ENCODE measurements around the gene MRPS12. TPM values are rescaled to one million over a fixed set of nuclear protein-coding genes. Genes with fewer than 3 reads are reported as not detected.

The MRPS12 gene
- total and polyA plus RNA-seq, 2 of the 13 experiments (the other 11 are each of a cell fraction or from before 2014, with no cell fraction given) = 27.5 to 54.8 TPM

GRCh38 chr19:38941979-38942378 lies 11.2 kb downstream of the MRPS12 start:
- Histone ChIP-seq H3K27me3 (ENCODE audit: control insufficient read depth in 1 of 2, insufficient read depth in 2 of 2, low read length in 2 of 2) (no peaks in the 10 kb centered on the region), H2AFZ (ENCODE audit: low read length) (no peak overlapping the region), H3K9me3 (ENCODE audit: low read length) (no peaks in the 10 kb centered on the region), H3K79me2 (ENCODE audit: insufficient read depth, low read length) (no peaks in the 10 kb centered on the region), H3K27ac (ENCODE audit: extremely low read length, insufficient read depth, low read length) (no peak overlapping the region), H3K4me2 (ENCODE audit: low read depth, low read length) (no peak overlapping the region), H4K20me1 (ENCODE audit: insufficient read depth, low read length) (no peaks in the 10 kb centered on the region), H3K4me3 (replicated peaks in 1 of 3; ENCODE audit: insufficient read depth in 1 of 3, low read depth in 2 of 3, low read length in 3 of 3) (no peak overlapping the region), H3K9ac (ENCODE audit: insufficient read depth, low read depth, low read length) (no peak overlapping the region), H3K4me1 (ENCODE audit: insufficient read depth, low read length) (no peaks in the 10 kb centered on the region), H3K36me3 (replicated peaks in 1 of 2; ENCODE audit: control insufficient read depth in 1 of 2, insufficient read depth in 2 of 2, low read length in 2 of 2) (peaks cover 13 to 20% of the 10 kb centered on the region in 2 experiments)
- FAIRE-seq (no peak), ATAC-seq (peak; percentile 14; the same call in 1 of the 3 replicates), DNase-seq (ENCODE audit: low spot score) (no peak)
- in situ Hi-C loops (cut with HindIII; ENCODE audit: extremely low pct_ligation_motif_present, low pct_unique_long_range_greater_than_20kb) = no loop called here
- ChIA-PET CTCF (ENCODE audit: low intra/inter-chr PET ratio, low total read pairs) (no interaction called here), POLR2A (interaction anchor here (0.7 kb wide), 1 partner anchor 36 kb away, joined by 4 read pairs; no protein-coding TSS in a partner anchor)
- 88% methylated on average over 2 of the region's 2 CpGs for WGBS (ENCODE audit: low lambda C conversion rate)
- TF ChIP-seq POLR2G (IDR thresholded peaks at IDR 0.05; ENCODE audit: low read depth, low read length) (peak; percentile 38; the same call in 1 of the 2 replicates), ZNF780A (CRISPR knock-in tag; IDR thresholded peaks at IDR 0.05) (no peak)
- no TSS peak for BruUV-seq (replicated peaks)
- intact Hi-C loops (cut with micrococcal nuclease; ENCODE audit: unreplicated experiment) = no loop called here

- WGBS (ENCODE audit: low lambda C conversion rate) = 90% methylated on average over 20 of the region's 20 CpGs
- in situ Hi-C loops (cut with HindIII; ENCODE audit: extremely low pct_ligation_motif_present, low pct_unique_long_range_greater_than_20kb) (no loop called here), intact Hi-C loops (cut with micrococcal nuclease; ENCODE audit: unreplicated experiment) (no loop called here)
- CTCF ChIA-PET (ENCODE audit: low intra/inter-chr PET ratio, low total read pairs) = no interaction called here
- Histone ChIP-seq H3K9me3 (ENCODE audit: low read length) (no peaks in the 10 kb centered on the region), H3K27ac (ENCODE audit: extremely low read length, insufficient read depth, low read length) (no peak overlapping the region), H3K9ac (ENCODE audit: insufficient read depth, low read depth, low read length) (no peak overlapping the region), H3K4me3 (replicated peaks in 1 of 3; ENCODE audit: insufficient read depth in 1 of 3, low read depth in 2 of 3, low read length in 3 of 3) (no peak overlapping the region), H3K4me2 (ENCODE audit: low read depth, low read length) (no peak overlapping the region), H2AFZ (ENCODE audit: low read length) (no peak overlapping the region), H3K79me2 (ENCODE audit: insufficient read depth, low read length) (no peaks in the 10 kb centered on the region), H3K27me3 (ENCODE audit: control insufficient read depth in 1 of 2, insufficient read depth in 2 of 2, low read length in 2 of 2) (no peaks in the 10 kb centered on the region), H3K4me1 (ENCODE audit: insufficient read depth, low read length) (no peaks in the 10 kb centered on the region), H4K20me1 (ENCODE audit: insufficient read depth, low read length) (no peaks in the 10 kb centered on the region), H3K36me3 (replicated peaks in 1 of 2; ENCODE audit: control insufficient read depth in 1 of 2, insufficient read depth in 2 of 2, low read length in 2 of 2) (peaks cover 14 to 25% of the 10 kb centered on the region in 2 experiments)
- ATAC-seq (peak; percentile 37), FAIRE-seq (no peak), DNase-seq (ENCODE audit: low spot score) (no peak)
- BruUV-seq (replicated peaks) = no TSS peak
- POLR2A ChIA-PET = no interaction called here
- TF ChIP-seq DR1 (CRISPR knock-in tag; IDR thresholded peaks at IDR 0.05) (no peak), AKAP8 (CRISPR knock-in tag; IDR thresholded peaks at IDR 0.05) (peak; percentile 58; the same call in 1 of the 2 replicates), ZNF616 (CRISPR knock-in tag; IDR thresholded peaks at IDR 0.05; ENCODE audit: low read depth) (no peak), ZNF687 (CRISPR knock-in tag; IDR thresholded peaks at IDR 0.05) (peak; percentile 15; the same call in 1 of the 2 replicates), KDM2A (CRISPR knock-in tag; IDR thresholded peaks at IDR 0.05; ENCODE audit: borderline replicate concordance, low read depth) (0 out of 2 replicates have a peak, but pooled peaks have one; percentile 24), MATR3 (CRISPR knock-in tag; IDR thresholded peaks at IDR 0.05) (no peak), ZNF383 (CRISPR knock-in tag; IDR thresholded peaks at IDR 0.05; ENCODE audit: borderline replicate concordance) (no peak), NONO (IDR thresholded peaks at IDR 0.05) (no peak), NONO (CRISPR knock-in tag; conservative IDR thresholded peaks at IDR 0.05) (0 out of 2 replicates have a peak, but pooled peaks have one; percentile 17), ZBTB38 (CRISPR knock-in tag; IDR thresholded peaks at IDR 0.05) (0 out of 2 replicates have a peak, but pooled peaks have one; percentile 29), SMC3 (IDR thresholded peaks at IDR 0.05; ENCODE audit: low read length) (no peak), ZNF317 (CRISPR knock-in tag; IDR thresholded peaks at IDR 0.05) (no peak), POLR2G (IDR thresholded peaks at IDR 0.05; ENCODE audit: low read depth, low read length) (0 out of 2 replicates have a peak, but pooled peaks have one; percentile 10)
Observed at GRCh38 chr19:38942471-38943181, 11.9 kb downstream of the MRPS12 start.
